ENCODE results near the gene CRYBG1. TPM values are rescaled to one million over a fixed set of nuclear protein-coding genes. Genes with fewer than 3 reads are reported as not detected.

Gene CRYBG1, protein sequence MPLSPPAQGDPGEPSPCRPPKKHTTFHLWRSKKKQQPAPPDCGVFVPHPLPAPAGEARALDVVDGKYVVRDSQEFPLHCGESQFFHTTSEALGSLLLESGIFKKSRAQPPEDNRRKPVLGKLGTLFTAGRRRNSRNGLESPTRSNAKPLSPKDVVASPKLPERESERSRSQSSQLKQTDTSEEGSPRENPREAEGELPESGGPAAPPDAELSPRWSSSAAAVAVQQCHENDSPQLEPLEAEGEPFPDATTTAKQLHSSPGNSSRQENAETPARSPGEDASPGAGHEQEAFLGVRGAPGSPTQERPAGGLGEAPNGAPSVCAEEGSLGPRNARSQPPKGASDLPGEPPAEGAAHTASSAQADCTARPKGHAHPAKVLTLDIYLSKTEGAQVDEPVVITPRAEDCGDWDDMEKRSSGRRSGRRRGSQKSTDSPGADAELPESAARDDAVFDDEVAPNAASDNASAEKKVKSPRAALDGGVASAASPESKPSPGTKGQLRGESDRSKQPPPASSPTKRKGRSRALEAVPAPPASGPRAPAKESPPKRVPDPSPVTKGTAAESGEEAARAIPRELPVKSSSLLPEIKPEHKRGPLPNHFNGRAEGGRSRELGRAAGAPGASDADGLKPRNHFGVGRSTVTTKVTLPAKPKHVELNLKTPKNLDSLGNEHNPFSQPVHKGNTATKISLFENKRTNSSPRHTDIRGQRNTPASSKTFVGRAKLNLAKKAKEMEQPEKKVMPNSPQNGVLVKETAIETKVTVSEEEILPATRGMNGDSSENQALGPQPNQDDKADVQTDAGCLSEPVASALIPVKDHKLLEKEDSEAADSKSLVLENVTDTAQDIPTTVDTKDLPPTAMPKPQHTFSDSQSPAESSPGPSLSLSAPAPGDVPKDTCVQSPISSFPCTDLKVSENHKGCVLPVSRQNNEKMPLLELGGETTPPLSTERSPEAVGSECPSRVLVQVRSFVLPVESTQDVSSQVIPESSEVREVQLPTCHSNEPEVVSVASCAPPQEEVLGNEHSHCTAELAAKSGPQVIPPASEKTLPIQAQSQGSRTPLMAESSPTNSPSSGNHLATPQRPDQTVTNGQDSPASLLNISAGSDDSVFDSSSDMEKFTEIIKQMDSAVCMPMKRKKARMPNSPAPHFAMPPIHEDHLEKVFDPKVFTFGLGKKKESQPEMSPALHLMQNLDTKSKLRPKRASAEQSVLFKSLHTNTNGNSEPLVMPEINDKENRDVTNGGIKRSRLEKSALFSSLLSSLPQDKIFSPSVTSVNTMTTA (N-terminal part only)
- total RNA-seq: 32.3 and 33.6 TPM in 2 replicates

DNA sequence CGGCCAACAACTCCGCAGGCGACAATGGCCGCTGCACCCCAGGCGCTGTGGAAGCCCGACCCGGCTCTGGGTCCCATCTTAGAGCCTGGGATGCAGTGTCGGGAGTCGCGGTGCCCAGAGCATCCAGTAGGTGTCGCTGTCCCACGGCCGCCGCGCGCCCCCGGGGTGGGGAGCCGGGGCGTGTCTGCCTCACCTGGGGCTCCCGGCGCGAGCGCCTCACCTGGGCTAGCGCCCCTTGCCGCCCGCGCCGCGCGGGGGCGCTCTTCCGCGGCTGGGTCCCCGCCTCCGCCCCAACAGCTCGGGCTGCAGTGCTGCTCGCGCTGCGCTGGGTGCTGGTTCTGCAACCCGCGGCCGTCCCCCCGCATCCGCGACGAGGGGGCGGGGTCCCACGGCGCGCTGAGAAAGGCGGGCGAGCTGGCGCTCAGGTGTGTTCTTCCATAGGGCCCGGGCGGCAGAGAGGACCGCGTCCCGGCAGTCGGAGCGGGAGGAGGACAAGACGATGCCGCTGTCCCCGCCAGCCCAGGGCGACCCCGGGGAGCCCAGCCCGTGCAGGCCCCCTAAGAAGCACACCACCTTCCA, at the start of gene CRYBG1:
Gene CRYBG1 (plus strand): TSS at position 308 of the 579 bp plus-strand sequence. CDS start 192 bp downstream, at position 500.
- intact Hi-C loops (cut with micrococcal nuclease): loop anchor here (2.0 to 5.0 kb wide), 3 partner anchors 150 to 757 kb away; partner anchors contain the start of gene BEND3
- POLR2A ChIA-PET: no interaction called here
- Mint-ChIP-seq H3K27me3 (peaks cover 29% of the 10 kb centered on the region), H3K4me3 (peak within 1 kb of the TSS; percentile 85), H3K36me3 (ENCODE audit: low read depth) (no peaks in the 10 kb centered on the region), H3K27ac (no peak within 1 kb of the TSS), H3K9me3 (no peaks in the 10 kb centered on the region), H3K4me1 (peaks cover 11% of the 10 kb centered on the region)
- DNase-seq (peak; percentile 67), ATAC-seq (ENCODE audit: low read depth) (peak; percentile 80)
- CTCF ChIA-PET: interaction anchor here (0.9 to 1.3 kb wide), 2 partner anchors 35 to 151 kb away, joined by 3 read pairs; partner anchors contain the start of gene ATG5
- TF ChIP-seq, protein P1, sequence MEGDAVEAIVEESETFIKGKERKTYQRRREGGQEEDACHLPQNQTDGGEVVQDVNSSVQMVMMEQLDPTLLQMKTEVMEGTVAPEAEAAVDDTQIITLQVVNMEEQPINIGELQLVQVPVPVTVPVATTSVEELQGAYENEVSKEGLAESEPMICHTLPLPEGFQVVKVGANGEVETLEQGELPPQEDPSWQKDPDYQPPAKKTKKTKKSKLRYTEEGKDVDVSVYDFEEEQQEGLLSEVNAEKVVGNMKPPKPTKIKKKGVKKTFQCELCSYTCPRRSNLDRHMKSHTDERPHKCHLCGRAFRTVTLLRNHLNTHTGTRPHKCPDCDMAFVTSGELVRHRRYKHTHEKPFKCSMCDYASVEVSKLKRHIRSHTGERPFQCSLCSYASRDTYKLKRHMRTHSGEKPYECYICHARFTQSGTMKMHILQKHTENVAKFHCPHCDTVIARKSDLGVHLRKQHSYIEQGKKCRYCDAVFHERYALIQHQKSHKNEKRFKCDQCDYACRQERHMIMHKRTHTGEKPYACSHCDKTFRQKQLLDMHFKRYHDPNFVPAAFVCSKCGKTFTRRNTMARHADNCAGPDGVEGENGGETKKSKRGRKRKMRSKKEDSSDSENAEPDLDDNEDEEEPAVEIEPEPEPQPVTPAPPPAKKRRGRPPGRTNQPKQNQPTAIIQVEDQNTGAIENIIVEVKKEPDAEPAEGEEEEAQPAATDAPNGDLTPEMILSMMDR (IDR thresholded peaks at IDR 0.05): peak; percentile 80

DNA sequence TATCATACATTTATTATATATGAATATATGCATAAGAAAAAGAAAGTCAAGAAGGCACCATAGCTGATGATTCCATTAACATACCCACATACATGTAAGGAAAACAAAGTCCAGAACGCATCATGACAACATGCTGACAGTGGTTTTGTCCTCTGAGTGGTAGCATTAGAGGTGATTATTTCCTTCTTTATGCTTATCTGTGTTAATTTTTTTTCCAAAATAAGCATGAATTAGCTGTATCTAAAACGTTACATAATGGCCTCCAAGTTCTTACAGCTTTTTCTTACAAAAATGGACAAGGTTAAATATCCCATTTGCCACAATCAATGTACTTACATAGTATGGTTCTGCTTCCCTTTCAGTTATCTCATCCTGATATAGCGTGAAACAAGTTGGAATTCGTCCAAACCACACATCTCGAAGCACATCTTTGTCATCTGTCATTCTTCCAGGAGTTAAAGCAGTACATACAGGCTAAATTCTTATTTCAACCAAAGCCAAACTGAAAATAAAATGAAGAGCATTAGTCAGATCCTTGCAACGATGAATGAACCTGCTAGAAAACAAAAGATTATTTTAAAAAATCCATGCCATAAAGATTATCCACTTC, 44.6 kb upstream of the CRYBG1 start:
- Mint-ChIP-seq H3K27ac (no peak overlapping the region), H3K4me3 (no peak overlapping the region), H3K4me1 (peaks cover 35% of the 10 kb centered on the region), H3K9me3 (no peaks in the 10 kb centered on the region), H3K27me3 (no peaks in the 10 kb centered on the region), H3K36me3 (ENCODE audit: low read depth) (peaks cover 47% of the 10 kb centered on the region)
- intact Hi-C loops (cut with micrococcal nuclease): no loop called here
- TF ChIP-seq, protein P1 (IDR thresholded peaks at IDR 0.05): no peak
- ATAC-seq (ENCODE audit: low read depth) (no peak), DNase-seq (no peak)
- CTCF ChIA-PET: no interaction called here
- POLR2A ChIA-PET: interaction anchor here (0.7 to 1.0 kb wide), 2 partner anchors 10 to 387 kb away, joined by 5 to 6 read pairs; partner anchors contain the start of gene ATG5

DNA sequence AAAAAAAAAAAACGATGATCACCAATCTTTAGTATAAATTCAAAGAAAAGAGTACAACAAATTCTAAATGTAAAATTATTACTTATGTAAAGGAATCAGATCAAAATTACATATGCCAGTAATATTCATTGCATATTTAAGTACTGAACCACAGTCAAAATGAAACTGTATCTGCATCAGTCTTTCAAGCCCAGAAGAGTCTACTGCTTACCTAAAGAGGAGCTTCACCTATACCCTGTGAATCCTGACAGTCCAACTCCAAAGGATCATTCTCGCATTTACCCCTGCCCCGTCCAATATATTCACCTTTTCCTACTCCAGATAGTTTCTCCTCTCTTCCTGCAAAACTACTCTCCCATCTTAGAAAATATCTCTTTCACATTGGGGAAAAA, 44.1 kb upstream of the CRYBG1 start:
- Mint-ChIP-seq H3K4me1 (peaks cover 36% of the 10 kb centered on the region), H3K9me3 (no peaks in the 10 kb centered on the region), H3K4me3 (no peak overlapping the region), H3K27ac (no peak overlapping the region), H3K36me3 (ENCODE audit: low read depth) (peaks cover 43% of the 10 kb centered on the region), H3K27me3 (no peaks in the 10 kb centered on the region)
- ChIA-PET POLR2A (interaction anchor here (0.7 to 1.0 kb wide), 2 partner anchors 9 to 386 kb away, joined by 5 to 6 read pairs; partner anchors contain the start of gene ATG5), CTCF (no interaction called here)
- DNase-seq (no peak), ATAC-seq (ENCODE audit: low read depth) (no peak)
- intact Hi-C loops (cut with micrococcal nuclease): no loop called here
- TF ChIP-seq, protein P1 (IDR thresholded peaks at IDR 0.05): no peak

DNA sequence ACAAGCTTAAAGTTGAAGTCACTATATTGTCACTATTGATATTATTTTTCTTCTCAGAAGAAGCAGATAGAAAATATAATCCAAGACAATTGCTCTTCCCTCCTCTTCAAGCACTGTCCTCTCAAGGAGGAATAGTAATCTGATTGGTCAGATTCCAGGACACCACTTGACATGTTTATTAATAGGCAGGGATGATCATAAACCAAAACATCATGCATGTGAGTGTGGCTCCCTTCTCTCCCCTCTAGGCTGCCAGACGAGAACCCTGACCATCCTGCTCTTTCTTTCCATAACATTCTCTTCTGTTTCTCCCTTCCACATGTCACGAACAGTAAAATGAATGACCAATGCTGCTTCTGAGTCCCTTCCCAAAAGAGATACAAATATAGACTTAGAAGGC, 42.5 kb upstream of the CRYBG1 start:
- H3K27ac Mint-ChIP-seq: no peak overlapping the region

More for the DNA sequence above, 42.5 kb upstream of the CRYBG1 start:
- H3K4me3 Mint-ChIP-seq: no peak overlapping the region
- H3K27me3 Mint-ChIP-seq: no peaks in the 10 kb centered on the region
- ChIA-PET CTCF (no interaction called here), POLR2A (no interaction called here)
- no peaks in the 10 kb centered on the region for H3K9me3 Mint-ChIP-seq
- DNase-seq (no peak), ATAC-seq (ENCODE audit: low read depth) (no peak)
- peaks cover 35% of the 10 kb centered on the region for H3K4me1 Mint-ChIP-seq
- intact Hi-C loops (cut with micrococcal nuclease): no loop called here
- peaks cover 27% of the 10 kb centered on the region for H3K36me3 Mint-ChIP-seq (ENCODE audit: low read depth)
- TF ChIP-seq, protein P1 (IDR thresholded peaks at IDR 0.05): no peak
